ENCODE measurements around the gene ELF4. TPM values are rescaled to one million over a fixed set of nuclear protein-coding genes. Genes with fewer than 3 reads are reported as not detected.

The ELF4 gene
- total RNA-seq, 4 donors from 2014 or later = 2.6 to 6.3 (median 3.8) TPM

DNA sequence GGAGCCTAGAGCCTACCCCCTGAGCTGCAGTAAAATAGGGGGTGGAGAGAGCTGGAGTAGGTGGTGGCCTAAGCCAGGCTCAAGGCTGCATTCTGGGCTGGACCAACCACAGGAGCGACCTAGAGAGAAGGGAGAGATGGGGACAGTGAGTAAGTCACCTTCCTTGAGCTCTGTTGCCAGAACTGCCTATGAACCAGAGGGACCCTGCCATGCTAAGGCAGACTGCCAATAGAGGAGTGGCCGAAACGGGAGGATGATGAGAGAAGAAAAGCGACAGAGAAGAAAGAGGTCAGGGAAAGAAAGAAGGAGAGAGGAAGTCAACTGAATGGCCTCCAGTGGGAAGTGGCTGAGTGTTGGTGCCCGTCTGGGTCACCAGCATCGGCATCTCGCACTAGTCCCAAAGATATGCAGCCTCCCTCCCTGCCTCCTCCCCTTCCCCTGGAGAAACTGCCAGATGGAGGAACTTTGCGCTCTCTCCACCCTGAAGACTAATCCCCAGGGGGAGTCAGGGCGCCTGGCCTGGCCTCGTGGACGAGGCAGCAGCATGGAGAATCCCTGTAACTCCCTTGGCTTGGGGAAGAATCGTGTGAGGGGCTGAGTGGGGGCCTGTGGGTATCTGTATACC is 28.8 kb downstream of the ELF4 start:
- Histone ChIP-seq H3K9me3 (no peaks in the 10 kb centered on the region), H3K36me3 (no peaks in the 10 kb centered on the region), H3K27me3 (no peaks in the 10 kb centered on the region), H3K4me1 (peaks cover 0 to 11% of the 10 kb centered on the region in 2 donors), H3K4me3 (replicated peaks in 1 of 3) (no peak overlapping the region), H3K27ac (peak overlapping the region in 1 of 3 donors; percentile 28)
- intact Hi-C loops (cut with DNase I) = loop anchor here (5.0 kb wide), 1 partner anchor 111 kb away; no protein-coding TSS in a partner anchor
- WGBS, 2 donors = 63 to 70% methylated on average over 8 to 9 of the region's 12 CpGs
- TF ChIP-seq POLR2A (IDR thresholded peaks at IDR 0.05) (no peak), CTCF (IDR thresholded peaks at IDR 0.05) (no peak)
- DNase-seq = no peak

DNA sequence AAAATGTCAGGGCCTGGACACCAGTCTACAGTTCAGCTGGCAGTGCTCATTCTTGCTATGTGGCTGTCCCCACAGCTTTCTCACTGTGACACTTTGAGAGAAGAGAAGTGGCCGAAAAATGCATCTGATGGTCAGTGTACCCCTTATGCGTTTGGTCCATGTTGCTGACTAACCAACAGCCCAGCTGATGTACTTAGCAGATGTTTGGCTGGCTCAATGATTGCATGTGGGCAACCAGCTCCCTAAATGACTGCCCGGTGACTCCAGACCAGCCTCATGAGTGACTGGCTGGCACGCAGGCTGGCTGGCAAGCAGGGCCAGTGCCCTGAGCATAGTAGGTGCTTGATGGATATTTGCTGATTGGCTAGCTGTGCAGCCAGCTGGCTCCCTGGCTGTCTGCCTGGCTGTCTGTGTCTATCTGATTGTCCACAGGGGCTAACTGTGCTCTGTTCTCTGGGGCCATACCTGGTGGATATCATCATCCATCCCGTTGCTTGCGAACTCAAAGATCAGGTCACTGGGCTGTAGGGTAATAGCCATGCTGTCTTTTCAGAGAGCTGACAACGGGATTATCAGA is 29.4 kb downstream of the ELF4 start:
- H3K36me3 ChIP-seq = no peaks in the 10 kb centered on the region
- WGBS, 2 donors = 90 to 100% methylated on average over 2 to 4 of the region's 7 CpGs
- no peaks in the 10 kb centered on the region for H3K9me3 ChIP-seq
- intact Hi-C loops (cut with DNase I) = loop anchor here (5.0 kb wide), 1 partner anchor 111 kb away; no protein-coding TSS in a partner anchor
- peaks cover 0 to 11% of the 10 kb centered on the region in 2 donors for H3K4me1 ChIP-seq
- H3K4me3 ChIP-seq (replicated peaks in 1 of 3) = no peak overlapping the region
- no peaks in the 10 kb centered on the region for H3K27me3 ChIP-seq
- no peak for DNase-seq
- no peak overlapping the region for H3K27ac ChIP-seq
- TF ChIP-seq POLR2A (IDR thresholded peaks at IDR 0.05) = no peak
- no peak for TF ChIP-seq CTCF (IDR thresholded peaks at IDR 0.05)

- TF ChIP-seq POLR2A (IDR thresholded peaks at IDR 0.05) = no peak
- TF ChIP-seq CTCF (IDR thresholded peaks at IDR 0.05) = peak in 5 of 6 experiments; percentile 30 to 61 (median 59)
- intact Hi-C loops (cut with DNase I) = loop anchor here (5.0 kb wide), 1 partner anchor 112 kb away; no protein-coding TSS in a partner anchor
- WGBS, 2 donors = 51 to 57% methylated on average over 6 to 9 of the region's 9 CpGs
- no peaks in the 10 kb centered on the region for H3K9me3 ChIP-seq
- no peak overlapping the region for H3K4me3 ChIP-seq (replicated peaks in 1 of 3)
- no peaks in the 10 kb centered on the region for H3K36me3 ChIP-seq
- H3K27ac ChIP-seq = no peak overlapping the region
- peak; percentile 48 to 54 for DNase-seq
- no peaks in the 10 kb centered on the region for H3K27me3 ChIP-seq
- peaks cover 0 to 11% of the 10 kb centered on the region in 2 donors for H3K4me1 ChIP-seq
Measured at GRCh38 chrX:130079824-130080406, 30.4 kb downstream of the ELF4 start.

GRCh38 chrX:130075777-130076176 is 34.5 kb downstream of the ELF4 start:
- 89 to 91% methylated on average over 4 of the region's 4 CpGs for WGBS, 2 donors
- Histone ChIP-seq H3K4me1 (no peaks in the 10 kb centered on the region), H3K36me3 (peaks cover 0 to 5% of the 10 kb centered on the region in 2 donors), H3K27me3 (no peaks in the 10 kb centered on the region), H3K27ac (no peak overlapping the region), H3K9me3 (no peaks in the 10 kb centered on the region), H3K4me3 (replicated peaks in 1 of 3) (no peak overlapping the region)
- no peak for DNase-seq
- TF ChIP-seq CTCF (IDR thresholded peaks at IDR 0.05) = no peak
- TF ChIP-seq POLR2A (IDR thresholded peaks at IDR 0.05) = no peak
- intact Hi-C loops (cut with DNase I) = no loop called here

DNA sequence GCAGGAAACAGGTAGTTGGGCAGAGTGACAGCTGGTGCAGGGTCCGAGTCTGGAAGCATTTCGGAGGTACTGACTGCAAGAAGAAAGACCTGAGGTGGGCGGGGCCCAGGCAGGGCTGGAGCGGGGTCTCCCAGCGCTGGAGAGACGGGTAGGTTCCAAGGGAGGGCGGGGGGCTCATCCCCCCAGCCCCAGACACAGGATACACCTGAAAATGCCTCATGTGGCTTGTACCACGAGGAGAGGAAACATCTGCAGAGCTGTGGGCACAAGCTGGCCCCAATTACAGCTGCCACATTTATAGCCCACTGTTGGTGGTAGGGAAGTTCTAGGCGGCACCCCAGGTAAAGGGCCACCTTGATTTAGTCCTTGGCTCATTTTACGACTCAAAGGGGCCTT is 38.0 kb downstream of the ELF4 start:
- no peak for DNase-seq
- Histone ChIP-seq H3K27ac (no peak overlapping the region), H3K4me3 (replicated peaks in 1 of 3) (no peak overlapping the region), H3K27me3 (no peaks in the 10 kb centered on the region), H3K36me3 (peaks cover 0 to 5% of the 10 kb centered on the region in 2 donors), H3K9me3 (no peaks in the 10 kb centered on the region), H3K4me1 (no peaks in the 10 kb centered on the region)
- no peak for TF ChIP-seq POLR2A (IDR thresholded peaks at IDR 0.05)
- TF ChIP-seq CTCF (IDR thresholded peaks at IDR 0.05) = no peak
- intact Hi-C loops (cut with DNase I) = no loop called here
- WGBS, 2 donors = 84 to 92% methylated on average over 5 to 7 of the region's 10 CpGs

All from thyroid gland (tissue), 4 donors.